Upper lobe of right lung (tissue), 1 donor: ENCODE data around the gene C3orf22. TPM values are rescaled to one million over a fixed set of nuclear protein-coding genes. Genes with fewer than 3 reads are reported as not detected.

Source experiments
- ATAC-seq: fragments of 200-7000 bp; cut with Tn5 transposase; one replicate; pipeline ENCODE4 v1.9.1; 2020; ENCODE audit warnings: mild to moderate bottlenecking, moderate library complexity
- DNase-seq: peaks from one replicate; pipeline ENCODE4 v3.0.0-alpha.2; 2020
- H3K27ac ChIP-seq: fragments of 200-600 bp; one replicate; pipeline ENCODE4 v1.8.0; 2022
- H3K27me3 ChIP-seq: fragments of 200-600 bp; one replicate; pipeline ENCODE4 v1.8.0; 2022; ENCODE audit warnings: mild to moderate bottlenecking
- H3K36me3 ChIP-seq: fragments of 200-600 bp; one replicate; pipeline ENCODE4 v1.8.0; 2022
- H3K4me1 ChIP-seq: fragments of 200-600 bp; one replicate; pipeline ENCODE4 v1.8.0; 2022
- H3K4me3 ChIP-seq: fragments of 200-600 bp; one replicate; pipeline ENCODE4 v1.8.0; 2022; ENCODE audit warnings: mild to moderate bottlenecking
- H3K9me3 ChIP-seq: fragments of 200-600 bp; one replicate; pipeline ENCODE4 v1.8.0; 2022
- intact Hi-C: fragments of 100-400 bp; cut with DNase I; formaldehyde crosslinking; loops from one replicate; pipeline ENCODE4 v1.11.0; 2022
- total RNA-seq: library from RNA; stranded (reverse); fragmentation: NEBNext Ultra II Directional; extraction: Animal tissue kit (Norgen Biotek cat#: 25700); gene quantifications from one replicate; pipeline ENCODE4 v1.2.1, GENCODE V29; 2021
- TF ChIP-seq, protein P1 (sequence below): fragments of 200-600 bp; IDR thresholded peaks from one replicate; pipeline ENCODE4 v1.8.0; 2022; ENCODE audit warnings: antibody characterized with exemption
- donor health status: DM: no; HTN: yes; CAD: no; lungs with severe emphysema.

C3orf22 gene
- total RNA-seq, 1 donor from 2014 or later, result not detected

DNA sequence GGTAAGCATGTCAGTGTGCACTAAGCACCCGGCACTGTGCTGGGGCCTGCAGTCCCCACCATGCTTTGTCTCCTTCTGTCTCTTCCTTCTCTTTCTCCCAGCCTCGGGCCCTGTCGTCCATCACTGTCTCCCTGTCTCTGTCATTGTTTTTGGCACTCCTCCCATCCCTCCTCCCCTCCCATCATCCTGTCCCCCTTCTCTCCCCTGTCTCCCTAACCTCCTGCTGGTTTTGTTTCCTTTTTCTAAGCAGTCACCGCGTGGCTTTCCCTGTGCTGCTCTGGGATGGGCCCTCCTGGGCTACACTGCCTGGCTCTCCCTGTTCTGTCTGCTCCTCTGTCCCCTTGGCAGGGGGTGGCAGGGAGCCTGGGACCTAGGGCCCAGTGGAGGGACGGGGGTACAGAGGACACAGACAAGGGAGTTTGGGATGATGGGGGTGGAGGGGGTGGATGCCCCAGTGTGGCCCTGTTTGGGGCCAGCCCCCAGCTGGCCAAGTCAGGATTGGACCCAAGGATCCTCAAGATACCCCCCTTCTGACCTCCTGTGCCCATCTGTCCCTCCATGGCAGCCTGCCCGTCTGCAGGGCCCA, 29.1 kb downstream of the C3orf22 start:
- intact Hi-C loops, result no loop called here
- Histone ChIP-seq H3K27ac (peak overlapping the region; percentile 47), H3K36me3 (no peaks in the 10 kb centered on the region), H3K9me3 (no peaks in the 10 kb centered on the region), H3K4me1 (no peaks in the 10 kb centered on the region), H3K4me3 (no peak overlapping the region), H3K27me3 (peaks cover 4% of the 10 kb centered on the region)
- TF ChIP-seq, protein P1, sequence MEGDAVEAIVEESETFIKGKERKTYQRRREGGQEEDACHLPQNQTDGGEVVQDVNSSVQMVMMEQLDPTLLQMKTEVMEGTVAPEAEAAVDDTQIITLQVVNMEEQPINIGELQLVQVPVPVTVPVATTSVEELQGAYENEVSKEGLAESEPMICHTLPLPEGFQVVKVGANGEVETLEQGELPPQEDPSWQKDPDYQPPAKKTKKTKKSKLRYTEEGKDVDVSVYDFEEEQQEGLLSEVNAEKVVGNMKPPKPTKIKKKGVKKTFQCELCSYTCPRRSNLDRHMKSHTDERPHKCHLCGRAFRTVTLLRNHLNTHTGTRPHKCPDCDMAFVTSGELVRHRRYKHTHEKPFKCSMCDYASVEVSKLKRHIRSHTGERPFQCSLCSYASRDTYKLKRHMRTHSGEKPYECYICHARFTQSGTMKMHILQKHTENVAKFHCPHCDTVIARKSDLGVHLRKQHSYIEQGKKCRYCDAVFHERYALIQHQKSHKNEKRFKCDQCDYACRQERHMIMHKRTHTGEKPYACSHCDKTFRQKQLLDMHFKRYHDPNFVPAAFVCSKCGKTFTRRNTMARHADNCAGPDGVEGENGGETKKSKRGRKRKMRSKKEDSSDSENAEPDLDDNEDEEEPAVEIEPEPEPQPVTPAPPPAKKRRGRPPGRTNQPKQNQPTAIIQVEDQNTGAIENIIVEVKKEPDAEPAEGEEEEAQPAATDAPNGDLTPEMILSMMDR, result no peak
- peak; percentile 55 for DNase-seq
- ATAC-seq, result no peak

GRCh38 chr3:126528800-126529541, 29.8 kb downstream of the C3orf22 start:
- intact Hi-C loops, result no loop called here
- no peak overlapping the region for H3K4me3 ChIP-seq
- no peaks in the 10 kb centered on the region for H3K9me3 ChIP-seq
- ATAC-seq (peak; percentile 4), DNase-seq (peak; percentile 53)
- TF ChIP-seq, protein P1, result no peak
- no peaks in the 10 kb centered on the region for H3K36me3 ChIP-seq
- H3K27me3 ChIP-seq, result peaks cover 9% of the 10 kb centered on the region
- H3K27ac ChIP-seq, result no peak overlapping the region
- no peaks in the 10 kb centered on the region for H3K4me1 ChIP-seq

DNA sequence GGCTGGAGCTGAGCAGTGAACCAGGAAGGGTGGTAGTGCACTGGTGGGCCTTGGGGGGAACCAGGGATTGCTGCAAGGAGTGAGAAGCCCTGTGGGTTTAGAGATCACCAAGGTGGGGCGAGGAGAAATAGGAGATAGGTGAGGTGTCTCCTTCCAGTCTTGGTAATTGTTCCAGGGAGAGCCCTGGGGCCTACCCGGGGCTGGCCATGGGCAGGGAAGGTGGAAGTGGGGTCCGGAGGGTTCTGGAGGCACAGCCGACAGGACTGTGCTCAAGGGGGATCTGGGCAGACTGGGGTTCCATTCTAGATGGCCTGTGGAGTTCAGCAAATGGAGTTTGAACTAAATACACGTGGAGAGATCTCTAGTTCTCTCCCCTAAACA, 30.3 kb downstream of the C3orf22 start:
- no peaks in the 10 kb centered on the region for H3K36me3 ChIP-seq
- no peak overlapping the region for H3K27ac ChIP-seq
- ATAC-seq (no peak), DNase-seq (peak; percentile 23)
- TF ChIP-seq, protein P1, result no peak
- no peaks in the 10 kb centered on the region for H3K4me1 ChIP-seq
- intact Hi-C loops, result no loop called here
- no peak overlapping the region for H3K4me3 ChIP-seq
- H3K9me3 ChIP-seq, result no peaks in the 10 kb centered on the region
- peaks cover 14% of the 10 kb centered on the region for H3K27me3 ChIP-seq

DNA sequence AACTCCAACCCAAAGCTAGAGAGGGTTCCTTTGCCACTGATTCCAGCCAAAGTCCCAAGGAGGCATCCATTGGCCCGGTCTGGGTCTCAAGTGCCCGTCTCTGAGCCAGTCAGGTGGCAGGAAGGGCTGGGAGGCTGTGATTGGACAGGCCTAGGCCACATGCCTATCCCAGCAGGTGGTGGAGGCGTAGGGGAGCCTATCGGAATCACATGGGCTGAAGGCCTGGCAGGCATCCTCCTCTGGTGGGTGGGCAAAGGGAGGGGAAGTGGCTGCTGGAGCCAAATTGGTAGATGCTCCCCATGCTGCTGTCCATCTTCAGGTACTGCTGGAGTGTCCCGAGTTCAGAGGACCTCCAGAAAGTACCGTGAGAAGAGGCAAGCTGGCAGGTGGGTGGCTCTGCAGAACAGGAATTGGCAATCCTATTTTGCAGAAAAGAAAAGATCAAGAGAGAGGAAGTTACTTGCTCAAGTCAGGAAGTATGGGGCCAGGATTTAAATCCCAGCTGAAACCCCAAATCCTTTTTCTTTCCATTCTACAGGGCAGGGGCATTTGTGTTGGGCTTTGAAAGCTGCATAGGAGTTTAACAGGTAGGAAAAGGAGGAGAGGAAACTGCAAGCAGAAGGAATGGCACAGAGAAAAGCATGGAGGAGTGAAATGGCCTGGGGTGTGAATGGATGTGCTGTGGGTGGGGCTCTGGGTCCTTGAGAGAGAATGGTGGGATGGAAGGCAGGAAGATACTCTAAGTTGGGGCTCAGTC, 31.1 kb downstream of the C3orf22 start:
- H3K4me1 ChIP-seq, result no peaks in the 10 kb centered on the region
- TF ChIP-seq, protein P1, result no peak
- H3K36me3 ChIP-seq, result no peaks in the 10 kb centered on the region
- intact Hi-C loops, result no loop called here
- no peak overlapping the region for H3K27ac ChIP-seq
- no peak overlapping the region for H3K4me3 ChIP-seq
- H3K9me3 ChIP-seq, result no peaks in the 10 kb centered on the region
- peaks cover 19% of the 10 kb centered on the region for H3K27me3 ChIP-seq
- no peak for ATAC-seq
- peak; percentile 52 for DNase-seq

- DNase-seq, result no peak
- H3K4me1 ChIP-seq, result no peaks in the 10 kb centered on the region
- H3K27me3 ChIP-seq, result peaks cover 19% of the 10 kb centered on the region
- H3K4me3 ChIP-seq, result no peak overlapping the region
- H3K27ac ChIP-seq, result no peak overlapping the region
- intact Hi-C loops, result no loop called here
- no peak for ATAC-seq
- no peaks in the 10 kb centered on the region for H3K36me3 ChIP-seq
- no peaks in the 10 kb centered on the region for H3K9me3 ChIP-seq
- TF ChIP-seq, protein P1, result no peak
Measured at GRCh38 chr3:126527006-126527405, 31.7 kb downstream of the C3orf22 start.
